ENCODE results near the gene SPRR2G.
"Not testable (repeated sequence)": the region's sequence is repeated elsewhere in the genome, so short reads cannot be mapped to it uniquely, and the experiment has no call there.

Gene SPRR2G

DNA sequence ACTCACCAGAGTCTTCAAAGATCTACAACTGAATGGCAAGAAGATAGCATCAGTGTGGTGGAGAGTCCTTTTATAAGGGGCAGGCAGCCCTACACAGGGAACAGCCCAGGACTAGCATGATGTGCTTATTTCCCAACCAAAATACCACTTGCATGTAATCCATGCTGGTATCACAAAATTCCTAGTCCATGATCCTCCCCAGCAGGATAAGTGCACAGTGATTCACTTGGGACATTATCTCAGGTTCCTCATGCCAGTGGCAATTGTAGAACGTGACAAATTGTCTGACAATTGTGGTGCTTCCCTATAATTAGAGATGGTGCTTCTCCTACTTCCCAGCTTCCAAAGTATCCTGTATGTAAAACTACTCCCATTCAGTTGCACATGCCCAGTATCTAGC is at the start of gene SPRR2G:
TSS of gene SPRR2G (minus strand) at position 45 of the 400 bp plus-strand sequence. CDS start 780 bp downstream, outside the sequence.
- DNase-seq = no peak

DNA sequence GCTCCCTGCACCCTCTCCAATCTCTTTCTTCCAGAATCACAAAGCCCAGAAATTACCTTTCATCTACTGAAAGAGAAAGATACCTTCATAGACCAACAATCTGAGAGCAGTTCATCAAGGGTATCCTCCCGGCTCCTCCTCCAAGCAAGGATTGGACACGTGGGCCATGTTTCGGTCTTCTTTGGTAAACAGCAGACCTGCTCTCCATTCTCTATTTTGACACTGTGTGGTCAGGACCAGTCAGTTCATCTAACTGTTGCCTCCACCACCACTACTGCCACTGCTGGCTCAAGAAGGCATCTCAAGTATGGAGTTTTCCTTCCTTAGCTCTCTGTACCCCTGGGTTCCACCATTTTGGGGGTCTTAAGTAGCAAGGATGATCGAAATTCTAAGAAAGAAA is 44.5 kb upstream of the SPRR2G start:
- DNase-seq = no peak

DNA sequence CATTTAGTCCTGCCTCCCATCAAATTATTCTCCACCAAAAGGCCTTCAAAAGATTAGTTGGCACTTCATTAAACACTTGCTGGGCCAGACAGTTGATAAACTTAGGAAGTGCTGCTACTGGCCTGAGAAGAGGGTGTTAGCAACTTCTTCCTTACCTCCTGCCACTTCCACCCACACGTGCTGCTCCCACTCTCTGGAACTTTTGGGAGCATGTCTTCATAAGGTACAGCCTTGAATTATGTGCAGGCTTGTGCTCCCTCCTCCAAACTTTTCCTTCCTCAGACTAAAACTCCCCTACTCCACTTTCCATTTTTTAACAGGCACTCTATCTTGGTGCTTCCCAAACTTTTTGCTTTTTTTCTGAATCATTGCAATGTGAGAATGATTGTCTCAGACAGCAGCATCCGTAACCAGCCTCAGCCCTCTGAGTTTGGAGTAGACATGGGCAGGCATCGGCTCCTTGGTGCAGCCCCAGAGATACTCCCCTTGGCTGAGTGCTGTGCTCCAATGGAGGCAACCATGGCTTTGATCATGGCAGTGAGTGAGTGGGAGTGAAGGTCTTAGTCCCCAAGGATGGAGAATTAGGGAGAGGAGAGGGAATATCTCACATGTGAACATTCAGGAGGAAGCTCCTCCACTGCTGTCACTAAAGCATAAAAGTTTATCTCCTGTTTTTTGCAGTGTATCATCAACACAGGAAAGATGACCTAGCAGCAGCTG is 43.8 kb upstream of the SPRR2G start:
- DNase-seq = no peak

DNA sequence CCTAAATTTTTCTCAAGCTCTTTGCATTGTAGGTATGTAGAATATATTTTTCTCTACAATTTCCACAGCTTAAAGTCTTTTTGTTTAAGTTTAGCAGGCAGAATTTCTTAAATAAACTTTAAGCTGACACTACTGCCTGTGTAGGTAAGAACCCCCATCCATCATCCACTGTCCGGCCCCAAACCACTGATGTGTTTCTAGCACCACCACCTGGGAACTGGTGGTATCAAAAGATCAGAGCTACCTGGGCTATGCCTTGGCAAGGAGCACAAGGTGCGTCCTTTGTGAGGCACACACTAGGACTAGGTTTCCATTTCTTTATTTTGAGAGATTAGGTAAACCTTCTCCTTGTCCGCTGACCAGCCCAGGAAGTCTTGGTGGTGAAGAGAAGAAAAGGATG is 42.0 kb upstream of the SPRR2G start:
- DNase-seq = no peak

DNA sequence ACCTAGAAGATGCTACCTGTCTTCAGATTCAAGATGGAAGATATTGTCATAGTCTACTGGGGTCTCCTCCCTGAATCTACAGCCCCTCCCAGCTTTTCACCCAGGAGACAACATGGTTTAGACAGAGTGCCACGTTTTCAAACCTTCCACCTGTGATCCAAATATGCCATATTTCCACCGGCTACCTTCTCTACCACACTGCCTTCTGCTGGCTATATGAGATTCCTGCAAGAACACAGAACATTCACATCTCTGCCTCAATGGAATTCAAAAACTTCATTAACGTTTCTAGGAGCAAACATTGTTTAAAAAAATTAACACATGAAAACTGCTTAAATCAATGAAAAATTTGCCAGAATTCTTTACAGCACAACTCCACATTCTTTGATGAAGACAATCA is 39.7 kb upstream of the SPRR2G start:
- DNase-seq = no peak

DNA sequence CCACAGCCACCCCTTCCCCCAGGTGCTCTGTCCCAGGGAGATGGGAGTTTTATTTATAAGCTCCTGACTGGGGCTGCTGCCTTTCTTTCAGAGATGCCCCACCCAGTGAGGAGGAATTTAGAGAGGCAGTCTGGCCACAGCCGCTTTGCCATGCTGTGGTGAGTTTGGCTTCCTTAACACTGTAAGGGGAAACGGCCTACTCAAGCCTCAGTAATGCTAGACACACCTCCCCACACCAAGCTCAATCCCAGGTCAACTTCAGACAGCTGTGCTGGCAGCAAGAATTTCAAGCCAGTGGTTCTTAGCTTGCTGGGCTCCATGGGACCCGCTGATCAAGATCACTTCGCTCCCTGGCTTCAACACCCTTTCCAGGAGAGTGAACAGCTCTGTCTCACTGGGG is 37.6 kb upstream of the SPRR2G start:
- DNase-seq = not testable (repeated sequence)

DNA sequence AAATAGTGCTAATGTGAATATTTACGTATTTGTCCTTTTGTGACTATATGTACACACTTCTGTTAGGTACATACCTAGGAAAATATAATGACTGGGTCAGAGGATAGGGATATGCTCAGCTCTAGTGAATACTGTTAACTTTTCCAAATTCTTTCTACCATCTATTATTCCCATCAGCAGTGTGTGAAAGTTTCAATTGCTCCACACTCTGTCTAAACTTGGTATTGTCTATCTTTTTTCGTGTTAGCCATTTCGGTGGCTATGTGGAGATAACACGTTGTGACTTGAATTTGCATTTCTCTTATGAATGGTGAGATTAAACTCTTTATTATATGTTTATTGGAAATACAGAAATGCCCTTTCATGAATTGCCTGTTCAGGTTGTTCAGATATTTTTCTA is 29.9 kb upstream of the SPRR2G start:
- no peak for DNase-seq

DNA sequence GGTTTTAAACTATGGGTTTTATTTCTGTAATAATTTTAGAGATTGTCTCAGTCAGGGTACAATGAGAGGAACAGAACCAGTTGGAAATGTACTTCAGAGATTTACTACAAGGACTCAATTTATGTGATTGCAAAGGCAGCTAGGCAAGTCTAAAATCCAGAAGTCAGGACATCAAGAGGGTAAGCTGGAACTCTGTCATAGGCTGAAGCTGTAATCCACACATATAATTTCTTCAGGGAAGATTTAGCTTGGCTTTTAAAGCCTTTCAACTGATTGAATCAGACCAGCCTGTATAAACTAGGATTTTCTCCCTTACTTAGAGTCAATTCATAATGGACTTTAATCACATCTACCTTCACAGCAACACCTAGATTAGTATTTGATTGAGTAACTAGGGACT is 28.2 kb upstream of the SPRR2G start:
- no peak for DNase-seq

DNA sequence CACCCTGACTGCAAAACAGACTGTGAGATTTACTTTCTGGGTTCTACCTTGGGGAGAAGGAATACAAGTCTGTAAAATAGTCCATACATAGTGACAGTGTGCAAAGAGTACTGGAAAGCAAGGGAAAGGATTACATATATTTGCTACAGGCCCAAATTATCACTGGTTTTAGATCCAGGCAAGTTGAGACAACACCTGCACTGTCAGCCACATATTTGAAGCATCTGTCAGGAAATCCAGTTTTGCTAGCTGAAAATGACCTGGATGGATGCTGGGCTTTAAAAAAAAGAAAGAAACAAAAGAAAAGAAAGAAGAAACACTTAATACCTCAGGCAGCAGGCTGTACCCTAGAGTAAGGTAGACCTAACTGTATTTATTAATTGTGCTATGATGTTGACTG is 23.9 kb upstream of the SPRR2G start:
- DNase-seq = no peak

DNA sequence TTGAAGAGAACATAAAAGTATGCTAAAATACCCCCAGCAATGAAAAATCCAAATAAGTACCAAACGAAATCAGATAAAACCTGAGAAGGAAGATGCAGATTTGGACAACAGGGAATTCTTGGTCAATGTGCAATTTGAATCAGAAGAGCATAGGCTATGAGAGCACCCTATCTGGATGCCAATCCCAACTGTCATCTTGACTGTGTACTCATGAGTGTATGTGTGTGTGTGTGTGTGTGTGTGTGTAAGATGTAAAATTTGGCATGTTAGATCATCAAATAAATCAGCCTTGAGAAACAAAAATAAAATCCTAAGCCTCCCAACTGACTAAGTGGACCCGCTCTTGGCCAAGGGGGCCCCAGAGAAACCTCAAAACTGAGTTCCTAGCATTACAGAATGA is 18.0 kb upstream of the SPRR2G start:
- no peak for DNase-seq

DNA sequence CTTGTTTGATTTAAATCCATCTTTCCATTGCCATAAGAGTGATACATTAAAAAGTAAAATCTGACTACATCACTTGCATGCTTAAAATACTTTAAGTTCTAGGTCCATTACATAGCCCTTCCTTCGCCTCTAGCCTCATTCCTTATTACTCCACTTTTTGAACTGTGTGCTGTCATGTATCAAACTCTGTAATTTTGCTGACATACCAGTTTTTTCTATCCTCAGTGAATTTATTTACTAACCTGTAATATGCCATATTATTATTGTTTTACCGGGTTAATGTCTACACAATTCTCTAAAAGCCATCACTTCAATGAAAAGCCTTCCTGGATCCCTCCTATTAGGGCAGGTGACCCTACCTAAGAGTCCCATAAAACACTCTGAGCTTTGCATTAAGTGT is 4.9 kb upstream of the SPRR2G start:
- DNase-seq = no peak

DNA sequence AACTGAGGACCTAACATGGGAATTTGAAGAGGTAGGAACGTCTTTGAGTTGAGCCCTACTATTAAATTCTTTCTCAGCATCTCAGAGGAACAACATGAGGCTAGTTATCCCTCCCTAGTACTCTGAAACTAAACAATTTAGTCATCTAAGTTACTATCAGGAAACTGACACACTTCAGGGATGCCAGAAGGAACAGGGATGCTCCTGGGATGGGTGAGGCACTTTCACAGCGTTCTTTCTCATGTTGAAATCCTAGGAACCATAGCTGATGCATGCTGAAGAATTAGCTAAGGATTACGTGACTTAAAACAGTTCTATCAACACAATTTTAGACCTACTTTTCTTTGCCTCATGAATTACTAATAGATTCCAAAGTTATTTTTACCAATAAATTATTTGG is 1.8 kb upstream of the SPRR2G start:
- DNase-seq = no peak

DNA sequence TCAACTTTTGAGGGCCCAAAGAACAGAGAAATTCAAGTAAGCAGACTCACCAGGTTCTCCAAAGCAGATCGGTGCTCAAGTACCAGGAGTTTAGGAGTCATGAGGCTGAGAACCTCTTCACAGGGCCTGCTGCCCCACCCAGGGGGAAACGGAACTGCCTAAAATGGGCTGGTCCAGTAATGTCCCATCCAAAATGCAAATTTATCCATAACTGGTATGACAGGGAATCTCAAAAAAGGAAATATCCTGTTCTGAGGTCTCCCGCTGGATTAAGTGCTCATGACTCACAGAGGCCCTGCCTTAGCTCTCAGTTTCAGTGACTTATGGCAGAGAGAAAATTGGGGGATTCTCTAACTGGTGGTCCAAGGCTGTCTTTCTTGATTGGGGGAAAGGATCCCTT is 9.3 kb downstream of the SPRR2G start:
- DNase-seq = no peak

DNA sequence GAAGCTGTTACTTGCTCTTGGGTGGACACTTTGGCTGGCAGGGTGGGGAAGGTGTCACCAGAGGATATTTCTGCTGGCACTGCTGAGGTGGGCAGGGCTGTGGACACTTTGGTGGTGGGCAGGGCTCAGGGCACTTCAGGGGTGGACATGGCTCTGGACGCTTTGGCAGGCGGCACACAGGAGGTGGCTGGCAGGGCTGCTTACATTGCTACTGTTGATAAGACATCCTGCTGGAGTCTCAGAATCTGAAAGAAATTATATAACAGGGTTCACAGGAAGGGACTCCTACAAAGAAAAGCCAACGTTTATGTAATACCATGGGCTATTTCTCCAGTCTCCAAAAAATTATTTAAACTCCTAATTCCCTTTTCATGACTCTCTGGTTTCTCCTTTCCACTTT is 10.2 kb downstream of the SPRR2G start:
- DNase-seq = no peak

DNA sequence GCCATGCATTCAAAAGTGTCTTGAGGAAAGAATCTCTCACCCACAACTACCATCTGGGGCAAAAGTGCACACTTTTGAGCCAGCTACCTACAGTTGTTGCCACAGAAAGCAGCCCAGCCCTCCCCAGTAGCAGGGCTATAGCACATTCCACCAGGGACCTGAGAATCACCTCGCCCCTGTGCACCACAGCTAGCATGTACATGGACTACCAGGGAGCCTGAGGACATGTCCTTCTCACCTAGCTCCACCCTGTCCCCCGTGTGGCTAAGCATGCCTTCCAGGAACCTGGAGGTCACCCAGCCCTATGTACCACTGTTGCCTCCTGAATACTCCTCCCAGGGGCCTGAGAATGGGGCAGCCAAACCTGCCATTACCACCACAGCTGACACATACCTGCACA is 16.9 kb downstream of the SPRR2G start:
- no peak for DNase-seq

DNA sequence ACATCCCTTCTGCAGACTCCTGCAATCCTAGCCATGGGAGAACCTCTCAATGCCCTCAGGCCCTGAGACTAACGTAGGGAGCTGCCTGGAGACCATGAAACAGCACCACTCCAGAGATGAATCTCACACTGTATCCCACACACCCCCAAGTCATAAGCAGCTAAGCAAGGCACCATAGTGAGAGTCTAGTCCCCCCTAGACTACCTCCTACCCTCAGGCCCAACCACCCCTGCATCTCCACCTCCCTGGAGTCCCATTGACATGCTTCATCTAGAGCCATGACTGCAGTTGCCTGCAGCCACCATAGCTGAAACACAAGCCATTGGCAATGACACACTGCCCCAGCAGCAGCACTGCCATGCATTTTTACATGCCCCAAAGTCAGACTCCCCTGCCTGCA is 17.4 kb downstream of the SPRR2G start:
- no peak for DNase-seq

DNA sequence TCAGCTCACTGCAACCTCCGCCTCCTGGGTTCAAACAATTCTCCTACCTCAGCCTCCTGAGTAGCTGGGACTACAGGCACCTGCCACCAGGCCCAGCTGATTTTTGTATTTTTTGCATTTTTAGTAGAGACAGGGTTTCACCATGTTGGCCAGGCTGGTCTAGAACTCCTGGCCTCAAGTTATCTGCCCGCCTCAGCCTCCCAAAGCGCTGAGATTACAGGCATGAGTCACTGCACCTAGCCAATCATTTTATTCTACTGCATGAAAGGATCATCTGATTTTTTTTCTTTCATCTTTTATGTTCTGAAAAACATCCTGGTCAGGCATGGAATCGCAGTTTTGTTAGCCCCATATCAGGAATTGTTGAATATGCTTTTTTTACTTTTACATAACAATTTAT is 22.0 kb downstream of the SPRR2G start:
- not testable (repeated sequence) for DNase-seq

DNA sequence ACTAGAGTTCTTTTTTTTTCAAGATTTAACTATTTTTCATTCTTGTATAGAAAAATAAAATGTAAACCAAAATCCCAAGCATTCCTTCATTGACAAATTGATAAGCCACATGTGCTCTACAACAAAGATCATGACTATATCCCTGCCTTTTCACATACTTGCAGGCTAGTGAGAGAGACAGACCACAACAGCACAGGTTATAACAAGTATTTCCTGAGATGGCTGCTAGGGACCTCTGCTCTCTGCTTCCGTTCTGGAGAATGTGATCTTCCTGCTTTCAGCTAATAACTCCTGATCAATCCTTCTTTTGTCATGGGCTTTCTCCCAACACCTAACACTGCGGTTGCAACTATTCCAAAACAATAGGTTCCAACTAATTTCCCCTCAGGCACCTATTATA is 23.4 kb downstream of the SPRR2G start:
- no peak for DNase-seq

DNA sequence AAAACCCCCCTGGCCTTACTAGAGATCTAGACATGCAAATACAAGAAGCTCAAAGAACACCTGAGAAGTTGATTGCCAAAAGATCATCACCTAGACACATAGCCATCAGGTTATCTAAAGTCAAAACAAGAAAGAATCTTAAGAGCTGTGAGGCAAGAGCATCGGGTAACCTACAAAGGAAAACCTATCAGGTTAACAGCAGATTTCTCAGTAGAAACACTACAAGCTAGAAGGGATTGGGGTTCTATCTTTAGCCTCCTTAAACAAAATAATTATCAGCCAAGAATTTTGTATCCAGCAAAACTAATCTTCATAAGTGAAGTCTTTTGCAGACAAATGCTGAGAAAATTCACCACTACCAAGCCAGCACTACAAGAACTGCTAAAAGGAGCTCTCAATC is 25.2 kb downstream of the SPRR2G start:
- DNase-seq = no peak

DNA sequence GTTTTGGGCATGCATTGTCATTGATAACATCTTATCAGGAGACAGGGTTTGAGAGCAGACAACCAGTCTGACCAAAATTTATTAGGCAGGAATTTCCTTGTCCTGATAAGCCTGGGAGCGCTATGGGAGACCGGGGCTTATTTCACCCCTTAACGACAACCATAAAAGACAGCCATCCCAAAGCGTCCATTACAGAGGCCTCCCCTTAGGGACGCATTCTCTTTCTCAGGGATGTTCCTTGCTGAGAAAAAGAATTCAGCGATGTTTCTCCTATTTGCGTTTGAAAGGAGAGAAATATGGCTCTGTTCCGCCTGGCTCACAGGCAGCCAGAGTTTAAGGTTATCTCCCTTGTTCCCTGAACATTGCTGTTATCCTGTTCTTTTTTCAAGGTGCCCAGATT is 26.9 kb downstream of the SPRR2G start:
- not testable (repeated sequence) for DNase-seq

DNA sequence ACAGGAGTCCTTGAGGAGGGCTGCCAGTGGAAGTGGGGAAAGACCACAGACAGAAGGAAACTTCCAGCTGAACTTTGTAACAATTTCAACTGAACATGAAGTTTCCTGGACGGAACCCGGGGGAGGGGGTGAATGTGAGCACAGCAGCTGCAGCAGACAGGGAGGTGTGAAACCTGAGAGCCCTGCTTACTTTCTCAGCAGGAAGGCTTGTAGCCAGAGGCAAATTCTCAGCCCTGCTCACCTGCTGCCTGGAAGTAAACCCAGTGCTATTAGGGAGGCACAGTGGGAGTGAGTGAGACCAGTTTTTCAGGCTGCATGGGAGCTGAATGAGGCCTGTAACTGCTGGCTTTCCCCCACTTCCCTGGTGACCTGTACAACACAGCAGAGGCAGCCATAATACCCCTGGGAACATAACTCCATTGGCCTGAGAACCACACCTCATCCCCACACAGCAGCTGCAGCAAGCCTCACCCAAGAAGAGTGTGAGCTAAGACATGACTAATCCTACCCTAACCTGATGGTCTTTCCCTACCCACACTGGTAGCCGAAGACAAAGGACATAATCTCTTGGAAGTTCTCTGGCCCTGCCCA is 27.8 kb downstream of the SPRR2G start:
- DNase-seq = no peak

DNA sequence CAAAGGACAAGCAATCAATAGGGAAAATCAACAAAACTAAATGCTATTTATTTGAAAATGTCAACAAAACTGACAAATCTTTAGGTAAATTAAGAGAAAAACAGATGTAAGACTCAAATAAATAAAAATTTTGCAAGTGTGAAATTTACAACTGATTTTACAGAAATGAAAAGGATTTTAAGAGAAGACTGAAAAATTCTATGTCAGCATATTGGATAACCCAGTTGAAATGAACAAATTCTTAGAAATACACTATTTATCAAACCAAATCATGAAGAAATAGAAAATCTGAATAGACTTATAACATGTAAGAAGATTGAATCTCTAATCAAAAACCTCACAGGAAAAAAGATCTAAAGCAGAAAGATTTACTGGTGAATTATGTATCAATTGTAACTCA is 29.7 kb downstream of the SPRR2G start:
- DNase-seq = no peak

DNA sequence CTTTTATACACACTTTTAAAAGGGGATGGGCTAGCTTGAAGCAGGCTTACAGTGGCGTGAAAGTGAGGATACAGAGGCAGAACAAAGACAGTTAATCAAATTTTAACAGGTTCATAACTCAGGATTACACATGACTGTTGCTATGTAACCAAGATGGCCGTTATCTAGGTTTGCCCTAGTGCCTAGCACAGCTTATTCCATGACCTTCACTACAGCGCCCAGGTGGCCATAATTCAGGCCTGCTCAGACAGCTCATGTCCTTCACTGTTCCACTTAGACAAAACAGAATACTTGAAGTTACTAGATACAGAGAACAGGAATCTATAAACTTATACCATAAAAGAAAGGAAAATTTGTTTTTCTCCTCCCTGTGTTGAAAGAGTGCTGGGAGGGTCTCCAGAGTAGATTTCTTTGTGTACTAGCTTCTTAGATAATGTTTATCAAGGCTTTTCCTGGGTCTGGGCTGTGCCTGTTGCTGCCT is 31.2 kb downstream of the SPRR2G start:
- no peak for DNase-seq

DNA sequence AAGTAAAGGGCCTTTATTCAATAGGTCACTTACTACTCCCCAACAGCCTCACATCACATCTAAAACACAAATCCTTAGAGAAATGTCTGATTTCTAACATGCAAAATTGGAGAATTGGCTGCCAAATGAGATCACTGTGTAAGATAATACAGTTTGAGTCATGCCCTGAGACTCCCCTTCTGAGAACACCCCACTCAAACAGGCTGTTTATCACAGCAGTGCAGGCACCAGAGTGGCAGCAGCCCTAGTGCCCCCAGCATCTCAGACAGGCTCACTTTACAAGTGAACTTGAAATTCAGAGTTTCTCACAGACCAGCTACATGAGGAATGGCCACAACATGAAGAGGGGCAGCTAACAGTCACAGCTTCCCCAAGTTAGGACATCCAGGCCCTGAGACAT is 35.4 kb downstream of the SPRR2G start:
- not testable (repeated sequence) for DNase-seq

DNA sequence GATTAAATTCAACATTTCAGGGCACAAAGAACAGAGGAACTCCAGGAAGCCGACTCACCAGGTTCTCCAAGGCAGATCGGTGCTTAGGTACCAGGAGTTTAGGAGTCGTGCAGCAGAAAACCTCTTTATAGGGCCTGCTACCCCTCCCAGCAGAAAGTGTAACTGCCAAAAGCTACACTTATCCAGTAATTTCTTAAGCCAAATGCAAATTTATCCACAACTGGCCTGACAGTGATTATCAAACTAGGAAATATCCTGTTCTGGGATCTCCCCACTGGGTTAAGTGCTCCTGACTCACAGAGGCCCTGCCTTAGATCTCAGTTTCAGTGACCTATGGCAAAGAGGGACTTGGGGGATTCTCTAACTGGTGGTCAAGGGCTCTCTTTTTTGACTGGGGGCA is 37.3 kb downstream of the SPRR2G start, which contains the start of gene SPRR2F:
TSS of gene SPRR2F (minus strand) at position 101 of the 400 bp plus-strand sequence. CDS start 783 bp downstream, outside the sequence.
- DNase-seq = no peak
